CMK (cell line): Measurements from ENCODE around the gene MUC5AC.
"Not testable (repeated sequence)": the region's sequence is repeated elsewhere in the genome, so short reads cannot be mapped to it uniquely, and the experiment has no call there.

Experiments used
- DNase-seq: peaks from one replicate; pipeline ENCODE4 v3.0.0-alpha.2; 2010; ENCODE audit warnings: low read depth

Gene MUC5AC

DNA sequence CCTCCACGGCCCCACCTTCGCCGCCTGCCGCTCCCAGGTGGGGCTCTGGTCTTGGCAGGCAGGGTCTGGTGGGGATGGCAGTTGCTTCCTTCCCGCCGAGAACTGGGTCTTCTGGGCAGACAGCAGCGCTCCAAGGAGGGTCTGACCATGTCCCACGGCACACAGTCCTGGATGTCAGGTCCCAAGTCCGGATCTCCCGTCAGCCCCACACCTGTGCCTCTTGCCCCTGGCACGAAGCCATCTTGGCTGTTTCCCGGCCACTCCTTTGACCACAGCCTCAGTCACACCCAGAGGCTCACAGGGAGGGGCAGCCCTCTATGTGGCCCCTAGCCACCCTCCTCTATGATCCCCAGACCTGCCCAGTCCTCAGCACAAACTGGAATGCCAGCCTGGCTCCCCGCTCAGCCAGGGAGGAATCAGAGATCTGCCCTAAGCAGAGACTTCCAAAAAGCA is 79.4 kb downstream of the MUC5AC start:
- DNase-seq, result no peak

DNA sequence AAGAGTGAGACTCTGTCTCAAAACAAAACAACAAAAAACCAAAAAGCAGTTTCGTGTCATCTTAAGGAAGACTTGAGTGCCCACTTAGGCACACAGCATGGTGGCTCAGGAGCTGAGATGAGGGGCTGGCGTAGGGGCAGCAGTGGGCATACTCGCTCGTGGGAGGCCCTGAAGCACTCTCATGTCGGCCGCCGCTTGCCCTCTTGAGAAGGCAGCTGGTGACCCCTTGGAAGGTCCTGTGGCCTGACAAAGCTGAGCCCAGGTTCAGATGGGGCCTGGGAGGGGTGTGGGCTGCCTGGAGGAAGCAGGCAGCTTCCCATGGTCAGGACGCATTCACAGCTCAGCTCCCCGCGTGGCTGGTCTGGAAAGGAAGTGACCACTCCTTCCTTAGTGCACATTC is 80.1 kb downstream of the MUC5AC start:
- DNase-seq, result no peak

DNA sequence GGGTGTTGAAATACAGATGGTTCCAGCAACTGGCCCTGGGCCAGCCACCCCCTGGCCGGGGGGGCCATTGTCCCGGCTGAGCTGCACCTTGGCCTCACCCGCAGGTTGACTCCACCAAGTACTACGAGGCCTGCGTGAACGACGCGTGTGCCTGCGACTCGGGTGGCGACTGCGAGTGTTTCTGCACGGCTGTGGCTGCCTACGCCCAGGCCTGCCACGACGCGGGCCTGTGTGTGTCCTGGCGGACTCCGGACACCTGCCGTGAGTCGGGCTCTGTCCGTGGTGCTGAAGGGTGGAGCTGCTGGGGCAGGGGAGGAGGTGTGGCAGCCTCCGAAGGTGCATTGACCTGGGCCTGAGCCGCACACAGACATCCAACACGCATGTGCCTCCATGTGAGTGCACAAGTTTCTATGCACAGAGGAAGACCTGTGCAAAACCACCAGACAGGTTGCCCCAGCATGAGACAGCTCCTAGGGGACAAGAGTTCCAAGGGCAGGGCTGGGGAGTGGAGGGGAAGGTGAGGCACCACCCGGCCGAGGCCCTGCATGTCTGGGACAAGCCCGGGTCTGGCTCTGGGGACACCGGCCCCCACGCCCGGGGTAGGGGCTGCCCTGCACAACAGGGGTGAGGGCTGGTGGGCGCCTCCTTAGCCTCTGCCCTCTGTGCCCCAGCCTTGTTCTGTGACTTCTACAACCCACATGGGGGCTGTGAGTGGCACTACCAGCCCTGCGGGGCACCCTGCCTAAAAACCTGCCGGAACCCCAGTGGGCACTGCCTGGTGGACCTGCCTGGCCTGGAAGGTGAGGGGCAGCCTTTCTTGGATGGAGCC is 81.2 kb downstream of the MUC5AC start:
- DNase-seq, result no peak

DNA sequence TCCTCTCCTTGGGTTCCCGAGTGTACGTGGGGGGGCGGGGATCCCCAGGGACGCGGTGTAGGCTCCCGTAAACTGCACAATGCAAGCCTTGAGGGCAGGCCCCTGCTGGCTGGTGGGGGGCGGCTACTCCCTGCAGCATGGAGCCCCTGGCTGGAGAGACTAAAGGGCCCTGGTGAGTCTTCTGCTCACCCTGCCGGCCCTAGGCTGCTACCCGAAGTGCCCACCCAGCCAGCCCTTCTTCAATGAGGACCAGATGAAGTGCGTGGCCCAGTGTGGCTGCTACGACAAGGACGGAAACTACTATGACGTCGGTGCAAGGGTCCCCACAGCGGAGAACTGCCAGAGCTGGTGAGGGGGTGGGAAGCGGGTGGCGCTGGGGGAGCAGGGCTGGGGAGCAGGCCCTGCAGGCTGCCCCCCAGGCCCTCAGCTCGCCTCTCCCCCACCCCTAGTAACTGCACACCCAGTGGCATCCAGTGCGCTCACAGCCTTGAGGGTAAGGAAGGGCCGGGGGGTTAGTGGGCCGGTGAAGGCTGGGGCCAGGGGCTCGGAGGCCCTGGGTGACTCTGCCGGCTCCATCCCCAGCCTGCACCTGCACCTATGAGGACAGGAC is 81.9 kb downstream of the MUC5AC start:
- DNase-seq, result no peak

DNA sequence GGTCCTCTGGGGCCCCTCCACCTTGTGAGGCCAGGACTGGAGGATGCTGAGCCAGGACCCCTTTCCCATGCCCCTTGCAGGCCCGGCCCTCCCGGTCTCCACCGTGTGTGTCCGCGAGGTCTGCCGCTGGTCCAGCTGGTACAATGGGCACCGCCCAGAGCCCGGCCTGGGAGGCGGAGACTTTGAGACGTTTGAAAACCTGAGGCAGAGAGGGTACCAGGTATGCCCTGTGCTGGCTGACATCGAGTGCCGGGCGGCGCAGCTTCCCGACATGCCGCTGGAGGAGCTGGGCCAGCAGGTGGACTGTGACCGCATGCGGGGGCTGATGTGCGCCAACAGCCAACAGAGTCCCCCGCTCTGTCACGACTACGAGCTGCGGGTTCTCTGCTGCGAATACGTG is 83.0 kb downstream of the MUC5AC start:
- no peak for DNase-seq

DNA sequence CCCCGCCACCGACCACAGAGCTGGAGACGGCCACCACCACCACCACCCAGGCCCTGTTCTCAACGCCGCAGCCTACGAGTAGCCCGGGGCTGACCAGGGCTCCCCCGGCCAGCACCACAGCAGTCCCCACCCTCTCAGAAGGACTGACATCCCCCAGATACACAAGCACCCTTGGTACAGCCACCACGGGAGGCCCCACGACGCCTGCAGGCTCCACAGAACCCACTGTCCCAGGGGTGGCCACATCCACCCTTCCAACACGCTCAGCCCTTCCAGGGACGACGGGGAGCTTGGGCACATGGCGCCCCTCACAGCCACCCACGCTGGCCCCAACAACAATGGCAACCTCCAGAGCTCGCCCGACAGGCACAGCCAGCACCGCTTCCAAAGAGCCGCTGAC is 84.0 kb downstream of the MUC5AC start:
- no peak for DNase-seq

DNA sequence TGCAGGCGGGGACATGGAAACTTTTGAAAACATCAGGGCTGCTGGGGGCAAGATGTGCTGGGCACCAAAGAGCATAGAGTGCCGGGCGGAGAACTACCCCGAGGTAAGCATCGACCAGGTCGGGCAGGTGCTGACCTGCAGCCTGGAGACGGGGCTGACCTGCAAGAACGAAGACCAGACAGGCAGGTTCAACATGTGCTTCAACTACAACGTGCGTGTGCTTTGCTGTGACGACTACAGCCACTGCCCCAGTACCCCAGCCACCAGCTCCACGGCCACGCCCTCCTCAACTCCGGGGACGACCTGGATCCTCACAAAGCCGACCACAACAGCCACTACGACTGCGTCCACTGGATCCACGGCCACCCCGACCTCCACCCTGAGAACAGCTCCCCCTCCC is 84.5 kb downstream of the MUC5AC start:
- DNase-seq, result no peak

DNA sequence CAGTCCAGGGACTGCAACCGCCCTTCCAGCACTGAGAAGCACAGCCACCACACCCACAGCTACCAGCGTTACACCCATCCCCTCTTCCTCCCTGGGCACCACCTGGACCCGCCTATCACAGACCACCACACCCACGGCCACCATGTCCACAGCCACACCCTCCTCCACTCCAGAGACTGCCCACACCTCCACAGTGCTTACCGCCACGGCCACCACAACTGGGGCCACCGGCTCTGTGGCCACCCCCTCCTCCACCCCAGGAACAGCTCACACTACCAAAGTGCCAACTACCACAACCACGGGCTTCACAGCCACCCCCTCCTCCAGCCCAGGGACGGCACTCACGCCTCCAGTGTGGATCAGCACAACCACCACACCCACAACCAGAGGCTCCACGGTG is 85.0 kb downstream of the MUC5AC start:
- DNase-seq, result not testable (repeated sequence)

DNA sequence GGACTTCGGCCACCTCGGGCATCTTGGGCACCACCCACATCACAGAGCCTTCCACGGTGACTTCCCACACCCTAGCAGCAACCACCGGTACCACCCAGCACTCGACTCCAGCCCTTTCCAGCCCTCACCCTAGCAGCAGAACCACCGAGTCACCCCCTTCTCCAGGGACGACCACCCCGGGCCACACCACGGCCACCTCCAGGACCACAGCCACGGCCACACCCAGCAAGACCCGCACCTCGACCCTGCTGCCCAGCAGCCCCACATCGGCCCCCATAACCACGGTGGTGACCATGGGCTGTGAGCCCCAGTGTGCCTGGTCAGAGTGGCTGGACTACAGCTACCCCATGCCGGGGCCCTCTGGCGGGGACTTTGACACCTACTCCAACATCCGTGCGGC is 85.8 kb downstream of the MUC5AC start:
- not testable (repeated sequence) for DNase-seq

DNA sequence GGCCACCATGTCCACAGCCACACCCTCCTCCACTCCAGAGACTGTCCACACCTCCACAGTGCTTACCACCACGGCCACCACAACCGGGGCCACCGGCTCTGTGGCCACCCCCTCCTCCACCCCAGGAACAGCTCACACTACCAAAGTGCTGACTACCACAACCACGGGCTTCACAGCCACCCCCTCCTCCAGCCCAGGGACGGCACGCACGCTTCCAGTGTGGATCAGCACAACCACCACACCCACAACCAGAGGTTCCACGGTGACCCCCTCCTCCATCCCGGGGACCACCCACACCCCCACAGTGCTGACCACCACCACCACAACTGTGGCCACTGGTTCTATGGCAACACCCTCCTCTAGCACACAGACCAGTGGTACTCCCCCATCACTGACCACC is 86.8 kb downstream of the MUC5AC start:
- not testable (repeated sequence) for DNase-seq

DNA sequence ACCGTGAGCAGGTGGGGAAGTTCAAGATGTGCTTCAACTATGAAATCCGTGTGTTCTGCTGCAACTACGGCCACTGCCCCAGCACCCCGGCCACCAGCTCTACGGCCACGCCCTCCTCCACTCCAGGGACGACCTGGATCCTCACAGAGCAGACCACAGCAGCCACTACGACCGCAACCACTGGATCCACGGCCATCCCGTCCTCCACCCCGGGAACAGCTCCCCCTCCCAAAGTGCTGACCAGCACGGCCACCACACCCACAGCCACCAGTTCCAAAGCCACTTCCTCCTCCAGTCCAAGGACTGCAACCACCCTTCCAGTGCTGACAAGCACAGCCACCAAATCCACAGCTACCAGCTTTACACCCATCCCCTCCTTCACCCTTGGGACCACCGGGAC is 88.0 kb downstream of the MUC5AC start:
- not testable (repeated sequence) for DNase-seq

DNA sequence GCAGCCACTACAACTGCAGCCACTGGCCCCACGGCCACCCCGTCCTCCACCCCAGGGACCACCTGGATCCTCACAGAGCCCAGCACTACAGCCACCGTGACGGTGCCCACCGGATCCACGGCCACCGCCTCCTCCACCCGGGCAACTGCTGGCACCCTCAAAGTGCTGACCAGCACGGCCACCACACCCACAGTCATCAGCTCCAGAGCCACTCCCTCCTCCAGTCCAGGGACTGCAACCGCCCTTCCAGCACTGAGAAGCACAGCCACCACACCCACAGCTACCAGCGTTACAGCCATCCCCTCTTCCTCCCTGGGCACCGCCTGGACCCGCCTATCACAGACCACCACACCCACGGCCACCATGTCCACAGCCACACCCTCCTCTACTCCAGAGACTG is 88.5 kb downstream of the MUC5AC start:
- not testable (repeated sequence) for DNase-seq

DNA sequence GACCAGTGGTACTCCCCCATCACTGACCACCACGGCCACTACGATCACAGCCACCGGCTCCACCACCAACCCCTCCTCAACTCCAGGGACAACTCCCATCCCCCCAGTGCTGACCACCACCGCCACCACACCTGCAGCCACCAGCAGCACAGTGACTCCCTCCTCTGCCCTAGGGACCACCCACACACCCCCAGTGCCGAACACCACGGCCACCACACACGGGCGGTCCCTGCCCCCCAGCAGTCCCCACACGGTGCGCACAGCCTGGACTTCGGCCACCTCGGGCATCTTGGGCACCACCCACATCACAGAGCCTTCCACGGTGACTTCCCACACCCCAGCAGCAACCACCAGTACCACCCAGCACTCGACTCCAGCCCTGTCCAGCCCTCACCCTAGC is 89.3 kb downstream of the MUC5AC start:
- not testable (repeated sequence) for DNase-seq

DNA sequence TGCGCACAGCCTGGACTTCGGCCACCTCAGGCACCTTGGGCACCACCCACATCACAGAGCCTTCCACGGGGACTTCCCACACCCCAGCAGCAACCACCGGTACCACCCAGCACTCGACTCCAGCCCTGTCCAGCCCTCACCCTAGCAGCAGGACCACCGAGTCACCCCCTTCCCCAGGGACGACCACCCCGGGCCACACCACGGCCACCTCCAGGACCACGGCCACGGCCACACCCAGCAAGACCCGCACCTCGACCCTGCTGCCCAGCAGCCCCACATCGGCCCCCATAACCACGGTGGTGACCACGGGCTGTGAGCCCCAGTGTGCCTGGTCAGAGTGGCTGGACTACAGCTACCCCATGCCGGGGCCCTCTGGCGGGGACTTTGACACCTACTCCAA is 91.2 kb downstream of the MUC5AC start:
- not testable (repeated sequence) for DNase-seq

DNA sequence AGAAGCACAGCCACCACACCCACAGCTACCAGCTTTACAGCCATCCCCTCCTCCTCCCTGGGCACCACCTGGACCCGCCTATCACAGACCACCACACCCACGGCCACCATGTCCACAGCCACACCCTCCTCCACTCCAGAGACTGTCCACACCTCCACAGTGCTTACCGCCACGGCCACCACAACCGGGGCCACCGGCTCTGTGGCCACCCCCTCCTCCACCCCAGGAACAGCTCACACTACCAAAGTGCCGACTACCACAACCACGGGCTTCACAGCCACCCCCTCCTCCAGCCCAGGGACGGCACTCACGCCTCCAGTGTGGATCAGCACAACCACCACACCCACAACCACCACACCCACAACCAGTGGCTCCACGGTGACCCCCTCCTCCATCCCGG is 92.7 kb downstream of the MUC5AC start:
- not testable (repeated sequence) for DNase-seq
